ENCODE data around the gene C11orf42.
"Not testable (repeated sequence)": the region's sequence is repeated elsewhere in the genome, so short reads cannot be mapped to it uniquely, and the experiment has no call there.

Gene C11orf42

DNA sequence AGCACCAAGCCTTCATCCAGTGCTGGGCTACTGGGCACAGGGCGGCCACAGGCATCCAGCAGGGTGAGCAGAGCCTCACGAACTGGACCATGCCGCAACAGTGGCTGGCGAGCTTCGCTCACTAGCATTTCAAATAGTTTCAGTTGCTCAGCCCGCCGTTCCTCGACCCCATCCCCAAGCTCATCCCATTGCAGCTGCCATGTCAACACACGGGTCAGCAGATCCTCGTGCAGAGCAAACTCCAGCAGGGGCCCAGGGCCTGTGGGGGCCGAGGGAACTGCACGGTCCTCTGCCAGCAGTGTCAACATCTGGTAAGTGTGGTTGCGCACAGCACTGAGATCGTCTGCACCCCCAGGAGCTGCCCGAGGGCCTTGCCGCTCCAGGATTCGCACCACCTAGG lies 18.5 kb downstream of the C11orf42 start:
- DNase-seq (ENCODE audit: low read depth): no peak

DNA sequence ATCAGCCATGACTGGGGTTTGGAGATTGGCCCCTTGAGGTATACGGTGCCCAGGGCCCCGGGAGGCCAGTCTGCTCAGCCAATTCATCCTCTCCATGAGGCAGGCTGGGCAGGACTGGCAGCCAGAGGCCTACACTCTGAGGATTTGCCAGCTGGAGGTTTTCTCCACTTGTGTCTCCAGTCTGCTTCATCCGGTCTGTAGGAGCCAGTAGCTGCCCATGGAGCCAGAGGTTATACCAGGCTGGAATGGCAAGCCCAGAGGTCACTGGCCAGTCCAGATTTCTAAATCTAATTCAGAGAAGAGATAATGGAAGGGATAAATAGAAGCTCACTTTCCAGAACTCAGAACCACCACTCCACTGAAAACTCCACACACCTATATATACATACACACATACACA lies 19.1 kb downstream of the C11orf42 start:
- no peak for DNase-seq (ENCODE audit: low read depth)

DNA sequence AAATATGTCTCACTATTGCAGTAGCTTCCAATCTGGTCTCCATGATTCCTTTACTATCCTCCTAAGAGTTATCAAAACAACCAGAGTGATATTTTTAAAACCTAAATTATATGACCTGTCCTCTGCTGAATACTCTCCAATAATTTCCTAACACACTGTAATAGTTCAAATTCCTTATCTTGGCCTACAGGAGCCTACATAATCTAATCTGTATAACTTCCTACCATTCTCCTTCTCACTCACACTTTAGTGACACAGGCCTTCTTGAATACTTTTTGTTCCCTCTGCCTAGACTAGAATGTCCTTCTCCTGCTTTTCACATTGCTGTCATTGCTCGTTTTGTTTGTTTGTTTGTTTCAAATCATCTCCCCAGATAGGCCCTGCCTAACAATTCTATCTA lies 19.7 kb downstream of the C11orf42 start:
- DNase-seq (ENCODE audit: low read depth): no peak

DNA sequence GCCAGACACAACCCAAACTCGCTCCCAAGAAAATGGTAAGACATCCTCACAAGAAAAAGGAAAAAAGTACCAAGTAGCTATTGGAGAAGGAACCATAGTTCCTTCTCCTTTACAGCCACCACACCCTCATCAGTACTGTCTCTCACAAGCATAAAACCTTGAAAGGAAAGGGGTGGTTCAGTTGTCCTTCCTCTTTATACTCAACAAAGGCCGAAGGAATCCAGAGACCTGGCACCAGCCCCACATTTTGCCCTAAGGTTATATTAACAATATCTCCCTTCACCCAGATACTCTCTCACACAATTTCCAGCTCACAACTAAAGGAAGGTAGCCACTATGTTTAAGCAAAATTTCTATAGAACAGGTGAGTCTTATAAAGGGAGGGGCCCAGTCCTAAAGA lies 20.5 kb downstream of the C11orf42 start:
- DNase-seq (ENCODE audit: low read depth): no peak

DNA sequence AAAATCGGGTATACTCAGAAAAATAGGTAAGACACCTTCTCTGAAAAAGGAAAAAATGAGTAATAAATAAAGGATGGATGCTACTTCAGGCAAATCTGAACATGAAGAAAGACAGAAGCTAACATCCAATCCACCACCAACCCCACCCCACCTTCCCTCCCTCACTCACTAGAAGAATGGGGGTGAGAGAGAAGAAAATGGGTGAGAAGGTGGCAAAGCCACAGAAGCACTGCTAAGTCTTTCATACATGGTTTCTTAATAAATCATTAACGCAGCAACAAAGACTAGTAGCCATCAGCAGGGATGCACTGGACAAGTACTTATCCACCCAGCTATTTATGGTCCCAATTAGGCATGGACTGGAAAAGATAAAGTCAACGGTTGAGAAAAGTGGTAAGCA lies 23.2 kb downstream of the C11orf42 start:
- DNase-seq (ENCODE audit: low read depth): no peak

DNA sequence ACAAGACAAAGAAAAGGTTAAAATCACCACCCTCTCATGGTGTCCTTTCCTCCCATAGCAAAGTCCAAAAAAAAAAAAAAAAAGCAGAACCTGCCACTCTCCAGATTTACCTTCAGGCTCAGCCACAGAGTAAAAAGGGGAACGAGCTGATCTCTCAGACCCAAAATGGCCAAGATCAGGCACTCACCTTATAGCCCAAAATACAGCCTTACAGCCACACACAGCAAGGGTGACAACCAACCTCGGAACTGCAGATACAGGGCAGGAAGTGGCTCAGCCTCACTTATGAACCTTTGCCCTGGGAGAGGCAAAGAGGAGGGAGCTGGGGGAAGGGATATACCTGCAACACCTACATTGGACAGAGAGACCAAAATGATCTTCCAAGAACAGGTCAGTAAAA lies 24.6 kb downstream of the C11orf42 start:
- DNase-seq (ENCODE audit: low read depth): no peak

DNA sequence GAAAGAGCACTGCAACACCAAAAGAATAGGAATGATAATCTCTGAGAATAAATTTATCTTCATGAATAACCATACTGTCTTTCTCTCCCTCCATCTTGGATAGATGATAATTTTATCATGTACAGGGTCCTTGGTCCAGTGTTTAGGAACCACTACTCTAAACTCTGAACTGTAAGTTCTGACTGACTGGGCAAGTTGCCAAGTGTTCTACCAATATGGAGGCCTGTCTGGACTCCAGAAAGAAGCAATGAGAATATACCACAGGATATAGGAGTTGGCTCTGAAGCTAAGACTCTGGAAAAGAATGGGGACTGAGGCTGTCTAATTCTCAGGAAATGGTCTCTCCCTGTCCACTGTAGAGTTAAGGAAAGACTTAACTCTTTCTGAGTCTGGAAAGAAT lies 27.5 kb downstream of the C11orf42 start:
- no peak for DNase-seq (ENCODE audit: low read depth)

DNA sequence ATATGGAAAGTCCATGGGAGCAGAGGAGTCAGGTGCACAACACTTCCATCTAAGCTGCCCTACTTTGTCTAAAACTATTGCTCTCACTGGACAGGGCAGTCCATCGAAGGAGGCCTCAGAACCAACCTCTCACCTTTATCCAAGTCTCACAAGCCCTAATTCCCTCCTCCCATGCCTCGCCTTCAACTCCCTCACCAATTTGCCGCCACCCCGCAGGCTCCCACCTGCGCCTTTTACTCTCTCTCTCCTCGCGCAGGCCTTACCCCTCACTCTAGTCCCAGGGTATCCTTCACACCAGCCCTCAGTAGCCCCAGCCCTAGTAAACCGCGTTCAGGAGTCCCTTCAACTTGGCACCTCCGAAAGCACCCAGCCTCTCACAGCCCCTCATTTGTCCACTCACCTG lies 28.6 kb downstream of the C11orf42 start:
- DNase-seq (ENCODE audit: low read depth): no peak

DNA sequence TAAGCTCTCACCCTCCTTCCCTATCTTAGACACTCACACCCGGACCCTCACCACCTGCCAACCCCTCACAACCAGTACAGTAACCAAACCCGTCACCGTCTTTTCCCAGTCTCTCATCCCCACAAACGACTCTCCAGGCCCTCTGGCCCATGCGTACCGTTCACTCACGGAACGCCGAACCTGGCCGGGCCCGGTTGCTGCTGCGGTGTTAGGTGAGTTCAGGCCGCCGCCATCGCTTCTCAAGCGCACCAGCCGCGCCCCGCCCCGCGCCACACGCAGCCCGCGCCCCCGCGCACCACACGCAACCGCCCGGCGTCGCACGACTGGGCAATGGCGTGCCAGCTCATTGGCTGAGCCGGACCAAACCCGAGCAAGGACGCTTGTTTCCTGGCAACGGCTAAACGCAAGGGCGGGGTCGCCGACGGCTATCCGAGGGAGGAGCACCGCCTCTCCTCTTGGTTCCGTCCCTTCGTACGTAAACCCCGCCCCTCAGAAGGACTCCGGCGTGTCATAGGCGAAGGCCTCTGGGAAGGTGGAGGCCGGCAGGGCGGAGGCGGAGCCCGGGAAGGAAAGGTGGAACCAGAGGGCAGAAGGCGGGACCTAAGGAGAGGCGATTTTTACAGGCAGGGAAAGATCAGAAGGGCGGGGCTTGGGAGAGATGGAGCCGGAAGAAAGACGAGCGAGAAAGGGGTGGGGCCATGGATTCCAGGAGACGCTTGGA lies 29.2 kb downstream of the C11orf42 start, which contains the start of gene FHIP1B:
Gene FHIP1B, minus strand, starts transcription at position 250 of the 721 bp plus-strand sequence. CDS start 10,120 bp downstream, outside the sequence.
- DNase-seq (ENCODE audit: low read depth): peak; percentile 97

DNA sequence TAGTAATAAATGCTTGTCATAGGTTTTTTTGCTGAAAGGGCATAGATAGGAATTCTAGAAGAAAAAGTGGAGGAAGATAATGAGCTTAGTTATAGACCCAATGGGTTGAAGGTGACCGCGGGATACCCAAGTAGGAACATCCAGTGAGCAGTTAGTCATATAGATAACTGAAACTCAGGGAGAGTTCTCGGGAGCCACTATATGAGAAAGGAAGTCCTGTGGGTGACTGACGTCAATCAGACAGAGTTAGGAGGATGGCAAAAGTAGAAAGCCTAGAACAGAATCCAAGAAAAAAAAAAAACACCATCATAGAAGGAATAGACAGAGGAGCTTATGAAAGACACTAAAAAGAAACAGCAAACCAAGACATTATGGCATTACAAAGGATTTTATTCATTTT lies 31.9 kb downstream of the C11orf42 start:
- no peak for DNase-seq (ENCODE audit: low read depth)

DNA sequence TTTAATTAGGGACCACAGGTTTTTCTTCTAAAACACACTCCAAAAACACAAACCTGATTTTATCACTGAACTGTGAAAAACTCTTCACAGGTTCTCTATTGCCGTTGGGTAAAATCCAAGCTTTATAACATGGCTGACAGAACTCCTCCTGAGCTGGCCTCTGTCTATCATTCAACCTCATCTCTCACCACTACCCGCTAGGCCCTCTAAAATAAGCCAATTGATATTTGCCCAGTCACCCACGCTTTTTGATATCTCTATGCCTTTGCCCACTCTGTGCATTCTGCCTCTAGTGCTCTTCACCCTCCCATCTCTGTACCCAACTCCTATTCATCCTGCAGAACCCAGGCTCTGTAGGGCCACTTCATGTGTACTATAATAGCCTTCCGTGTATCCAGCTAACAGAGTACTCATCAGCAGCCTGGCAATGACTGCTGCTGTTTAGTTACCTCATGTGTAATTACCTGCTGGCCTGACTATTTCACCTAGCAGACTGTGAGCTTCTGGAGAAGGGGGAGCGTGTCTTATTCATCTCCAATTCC lies 32.5 kb downstream of the C11orf42 start:
- no peak for DNase-seq (ENCODE audit: low read depth)

DNA sequence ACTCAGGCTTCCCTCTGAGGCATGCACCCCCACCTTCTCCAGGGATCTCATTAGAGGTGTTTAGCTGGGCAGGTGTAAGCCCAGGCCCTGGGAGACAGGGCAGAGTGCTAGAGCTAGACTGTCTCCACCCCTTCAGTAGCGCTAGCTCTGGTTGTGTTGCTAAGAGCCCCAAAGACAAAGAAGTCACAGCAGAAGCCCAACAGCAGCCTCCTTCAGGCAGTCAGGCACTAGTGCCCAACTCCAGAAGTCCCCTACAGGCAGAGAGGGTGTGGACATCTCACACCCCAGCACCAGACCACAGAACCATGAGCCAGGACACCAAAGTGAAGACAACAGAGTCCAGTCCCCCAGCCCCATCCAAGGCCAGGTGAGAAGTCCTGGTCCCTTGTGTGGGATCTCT lies 33.5 kb downstream of the C11orf42 start, which contains the start of gene CNGA4:
Gene CNGA4, plus strand, starts transcription at position 188 of the 400 bp plus-strand sequence. Its CDS starts 118 bp downstream, at position 306.
- no peak for DNase-seq (ENCODE audit: low read depth)

DNA sequence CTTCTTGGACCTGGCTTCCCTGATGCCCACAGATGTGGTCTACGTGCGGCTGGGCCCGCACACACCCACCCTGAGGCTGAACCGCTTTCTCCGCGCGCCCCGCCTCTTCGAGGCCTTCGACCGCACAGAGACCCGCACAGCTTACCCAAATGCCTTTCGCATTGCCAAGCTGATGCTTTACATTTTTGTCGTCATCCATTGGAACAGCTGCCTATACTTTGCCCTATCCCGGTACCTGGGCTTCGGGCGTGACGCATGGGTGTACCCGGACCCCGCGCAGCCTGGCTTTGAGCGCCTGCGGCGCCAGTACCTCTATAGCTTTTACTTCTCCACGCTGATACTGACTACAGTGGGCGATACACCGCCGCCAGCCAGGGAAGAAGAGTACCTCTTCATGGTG lies 34.8 kb downstream of the C11orf42 start:
- DNase-seq (ENCODE audit: low read depth): no peak

DNA sequence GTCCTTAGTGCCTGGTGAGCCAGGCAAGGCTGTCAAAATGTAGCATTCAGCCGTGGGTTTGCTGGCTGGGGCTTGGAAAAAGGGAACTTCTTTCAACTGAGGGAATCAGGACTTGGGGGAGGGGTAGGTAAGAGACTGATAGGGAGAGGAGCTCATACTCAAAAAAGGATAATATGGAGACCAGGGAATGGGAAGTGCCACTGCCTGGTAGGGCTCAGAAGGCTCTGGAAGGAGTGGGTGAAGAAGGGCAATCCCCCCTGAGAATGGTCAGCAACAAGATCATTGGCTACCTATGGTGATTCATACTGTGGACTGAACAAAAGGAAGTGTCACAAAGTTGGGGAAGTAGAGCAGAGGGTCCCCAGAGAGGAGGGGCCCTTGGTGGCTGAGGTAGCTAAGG lies 35.4 kb downstream of the C11orf42 start:
- DNase-seq (ENCODE audit: low read depth): no peak

DNA sequence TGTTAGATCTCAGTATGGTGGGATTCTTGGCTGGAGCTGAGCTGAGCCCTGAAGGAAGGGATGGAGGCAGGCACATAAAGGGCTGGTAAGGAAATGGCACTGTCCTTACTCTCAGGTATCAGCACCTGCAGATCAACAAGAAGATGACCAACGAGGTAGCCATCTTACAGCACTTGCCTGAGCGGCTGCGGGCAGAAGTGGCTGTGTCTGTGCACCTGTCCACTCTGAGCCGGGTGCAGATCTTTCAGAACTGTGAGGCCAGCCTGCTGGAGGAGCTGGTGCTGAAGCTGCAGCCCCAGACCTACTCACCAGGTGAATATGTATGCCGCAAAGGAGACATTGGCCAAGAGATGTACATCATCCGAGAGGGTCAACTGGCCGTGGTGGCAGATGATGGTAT lies 36.0 kb downstream of the C11orf42 start:
- DNase-seq (ENCODE audit: low read depth): no peak

DNA sequence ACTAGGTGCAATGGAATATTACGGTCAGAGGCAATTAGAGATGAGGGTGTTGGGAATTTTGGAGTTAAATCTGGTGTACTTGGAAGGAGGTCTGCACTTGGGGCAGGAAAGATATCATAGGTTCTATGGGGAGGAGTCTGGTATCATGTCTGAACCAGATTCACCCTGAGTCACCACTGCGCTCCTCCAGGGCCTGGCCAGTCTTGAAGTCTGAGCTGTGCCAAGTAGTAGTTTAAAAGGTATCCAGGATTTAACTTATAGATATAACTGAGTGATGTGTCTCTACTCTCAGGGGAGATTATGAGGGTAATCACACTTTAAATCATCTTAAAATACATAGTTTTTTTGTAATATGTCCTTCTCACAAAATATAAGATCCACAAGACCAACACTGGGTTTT lies 40.2 kb downstream of the C11orf42 start:
- no peak for DNase-seq (ENCODE audit: low read depth)

DNA sequence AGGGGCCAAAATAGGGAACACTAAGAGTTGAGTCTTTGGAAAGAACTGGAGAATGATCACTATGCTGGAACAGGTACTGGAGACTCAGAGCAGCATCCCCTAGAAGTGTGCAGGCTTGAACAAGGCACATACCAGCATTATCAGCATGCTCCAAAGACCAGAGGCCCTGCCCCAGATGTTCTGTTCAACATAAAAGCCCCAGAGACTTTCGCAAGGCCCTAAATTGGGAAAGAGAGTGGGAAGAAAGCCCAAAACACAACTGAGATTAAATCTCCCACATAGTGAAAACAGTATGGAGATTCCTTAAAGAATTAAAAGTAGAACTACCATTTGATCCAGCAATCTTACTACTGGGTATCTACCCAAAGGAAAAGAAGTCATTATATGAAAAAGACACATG lies 42.9 kb downstream of the C11orf42 start:
- DNase-seq (ENCODE audit: low read depth): no peak

DNA sequence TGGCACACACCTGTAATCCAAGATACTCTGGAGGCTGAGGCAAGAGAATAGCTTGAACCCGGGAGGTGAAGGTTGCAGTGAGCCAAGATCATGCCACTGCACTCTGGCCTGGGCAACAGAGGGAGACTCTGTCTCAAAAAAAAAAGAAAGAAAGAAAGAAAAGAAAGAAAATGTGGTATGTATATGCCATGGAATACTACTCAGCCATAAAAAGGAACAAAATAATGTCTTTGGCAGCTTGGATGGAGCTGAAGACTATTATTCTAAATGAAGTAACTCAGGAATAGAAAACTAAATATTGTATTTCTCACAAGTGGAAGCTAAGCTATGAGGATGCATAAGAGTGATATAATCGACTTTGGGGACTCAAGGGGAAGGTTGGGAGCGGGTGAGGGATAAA lies 43.5 kb downstream of the C11orf42 start:
- DNase-seq (ENCODE audit: low read depth): not testable (repeated sequence)

DNA sequence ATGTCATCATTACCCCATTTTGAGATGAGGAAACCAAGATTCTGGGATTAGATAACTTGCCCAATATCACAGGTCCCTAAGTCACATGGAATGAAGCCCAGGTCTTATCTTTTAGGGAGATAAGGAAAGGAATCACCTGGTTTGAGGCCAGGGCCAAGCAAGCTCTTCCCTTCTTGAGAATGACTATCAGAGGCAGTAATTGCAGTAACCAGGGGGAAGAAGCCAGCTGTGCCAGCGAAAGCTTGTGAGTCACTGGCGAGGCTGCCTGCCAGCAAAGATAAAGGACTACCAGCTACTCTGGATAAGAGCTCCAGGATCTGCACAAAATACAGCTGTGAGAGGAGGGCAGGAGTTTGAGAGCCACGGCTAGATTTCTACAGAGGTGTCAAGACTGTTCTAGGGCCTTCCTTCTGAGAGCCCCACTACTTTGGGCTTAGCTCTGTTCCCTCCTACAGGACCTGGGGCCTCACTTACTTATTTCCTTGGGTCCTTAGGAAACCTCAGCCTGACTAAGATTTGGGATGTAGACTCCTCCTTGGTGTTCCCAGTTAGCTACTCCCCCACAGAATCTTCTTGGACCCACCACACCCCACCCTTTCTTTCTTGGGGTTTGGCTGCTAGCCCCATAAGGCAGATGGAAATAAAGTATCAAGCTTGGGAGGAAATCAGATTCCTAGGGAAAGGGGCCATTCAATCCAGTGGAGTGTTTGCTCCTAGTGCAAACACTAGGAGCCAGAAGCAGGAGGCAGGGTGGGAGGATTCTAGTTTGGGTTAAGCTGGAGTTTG lies 44.6 kb downstream of the C11orf42 start:
- DNase-seq (ENCODE audit: low read depth): peak; percentile 41

DNA sequence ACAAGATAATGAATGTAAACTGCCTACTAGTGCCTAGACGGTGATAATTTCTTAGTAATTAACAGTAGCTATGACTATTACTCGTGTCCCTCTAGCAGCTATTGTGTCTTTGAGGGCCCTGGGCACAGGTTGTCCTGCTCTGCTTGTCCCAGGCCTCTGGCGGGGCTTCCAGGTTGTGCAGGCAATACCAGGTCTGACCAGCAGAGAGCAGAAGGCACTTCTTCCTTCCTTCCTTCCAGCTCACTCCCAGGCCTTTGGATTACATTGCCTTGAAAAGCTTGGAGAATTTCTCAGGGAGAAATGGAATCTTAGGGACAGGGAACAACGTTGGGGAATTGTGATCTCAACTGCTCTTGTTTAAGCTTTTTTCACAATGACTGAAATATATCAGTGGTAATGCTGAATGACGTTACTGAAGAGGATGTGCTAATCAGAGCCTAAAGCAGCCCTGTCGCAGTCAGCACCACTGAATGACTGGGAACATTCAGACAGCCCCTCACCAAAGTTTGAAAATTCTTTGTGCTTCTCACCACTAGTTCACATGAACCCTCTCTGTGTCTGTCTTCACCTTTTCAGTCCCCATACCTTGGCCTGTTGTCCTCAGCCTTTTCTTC lies 45.9 kb downstream of the C11orf42 start:
- DNase-seq (ENCODE audit: low read depth): peak; percentile 19

DNA sequence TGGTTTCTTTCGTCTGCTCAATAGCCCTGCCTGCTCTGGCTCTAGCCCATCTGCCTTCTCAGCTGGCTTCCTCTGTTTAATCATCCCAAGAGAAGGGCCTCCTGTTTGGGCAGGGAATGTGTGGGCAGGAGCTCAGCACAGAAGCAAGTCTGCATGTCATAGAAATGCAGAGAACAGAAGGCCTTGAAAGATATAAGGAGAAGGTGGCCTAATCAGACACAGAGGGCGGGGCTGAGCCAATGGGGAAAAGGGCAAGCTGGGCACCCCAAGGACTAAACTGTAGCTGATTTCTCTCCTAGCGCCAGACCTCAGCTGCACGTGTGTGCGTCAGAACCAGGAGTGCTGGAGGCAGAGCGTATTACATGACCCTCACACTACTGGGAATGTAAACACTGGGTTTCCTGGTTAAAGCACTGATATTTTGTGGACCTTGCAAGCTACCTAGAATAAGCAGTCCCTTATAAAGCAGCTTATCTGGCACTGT lies 46.7 kb downstream of the C11orf42 start:
- no peak for DNase-seq (ENCODE audit: low read depth)

DNA sequence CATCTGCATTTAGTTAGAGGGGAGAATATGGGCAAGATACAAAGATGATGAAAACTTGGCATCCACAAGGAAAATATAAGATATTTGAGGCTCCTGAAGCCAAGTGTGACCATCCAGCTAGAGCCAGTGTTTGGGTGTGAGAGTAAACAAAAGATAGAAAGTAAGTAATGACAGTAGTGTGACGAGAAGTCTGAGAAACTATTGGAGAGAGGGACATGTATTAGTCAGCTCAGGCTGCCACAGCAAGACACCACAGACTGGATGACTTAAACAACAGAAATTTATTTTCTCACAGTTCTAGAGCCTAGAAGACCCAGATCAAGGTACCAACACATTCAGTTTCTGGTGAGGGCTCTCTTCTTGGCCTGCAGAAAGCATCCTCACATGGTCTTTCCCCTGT lies 47.8 kb downstream of the C11orf42 start:
- no peak for DNase-seq (ENCODE audit: low read depth)

DNA sequence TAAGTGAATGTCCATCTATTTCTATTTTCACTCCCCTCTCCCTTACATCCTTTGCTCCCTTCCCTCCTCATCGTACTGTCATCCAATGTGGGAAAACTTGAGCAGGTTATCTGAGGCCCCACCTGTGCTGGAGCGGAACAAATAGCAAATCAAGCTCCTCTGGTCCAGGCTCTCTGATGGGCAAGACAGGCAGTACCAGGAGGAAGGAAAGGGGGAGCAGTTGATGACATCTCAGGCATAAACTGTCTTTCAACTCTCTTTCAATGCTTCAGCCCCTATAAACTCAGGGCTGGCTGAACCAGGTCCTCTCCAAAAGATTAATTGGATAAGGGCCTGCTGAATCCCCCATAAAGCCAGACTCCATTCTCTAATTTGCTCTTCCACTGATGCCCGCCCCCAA lies 52.8 kb downstream of the C11orf42 start:
- no peak for DNase-seq (ENCODE audit: low read depth)

Data from GM04503 (cell line).